Activated CD4-positive, alpha-beta T cell treated with anti-CD3 and anti-CD28 coated beads, Interleukin-2, amount 10 ng/mL, durations not matched to agents 24 days and 14 days (primary cell): ENCODE measurements around the gene RTN4R. TPM values are rescaled to one million over a fixed set of nuclear protein-coding genes. Genes with fewer than 3 reads are reported as not detected.

Source experiments
- DNase-seq: peaks from one replicate; pipeline ENCODE4 v3.0.0; 2022
- H3K27ac Mint-ChIP-seq: one replicate; pipeline ENCODE4 v1.8.0; 2022; ENCODE audit warnings: mild to moderate bottlenecking, mixed read lengths
- H3K27me3 Mint-ChIP-seq: one replicate; pipeline ENCODE4 v1.8.0; 2022; ENCODE audit warnings: mixed read lengths
- H3K36me3 Mint-ChIP-seq: one replicate; pipeline ENCODE4 v1.8.0; 2022; ENCODE audit warnings: low read depth, mild to moderate bottlenecking, mixed read lengths
- H3K4me1 Mint-ChIP-seq: one replicate; pipeline ENCODE4 v1.8.0; 2021; ENCODE audit warnings: mixed read lengths
- H3K4me3 Mint-ChIP-seq: one replicate; pipeline ENCODE4 v1.8.0; 2022; ENCODE audit warnings: mild to moderate bottlenecking, moderate library complexity, mixed read lengths
- H3K9me3 Mint-ChIP-seq: one replicate; pipeline ENCODE4 v1.8.0; 2021; ENCODE audit warnings: mixed read lengths
- intact Hi-C: fragments of 100-400 bp; cut with micrococcal nuclease; formaldehyde crosslinking; loops from one replicate; pipeline ENCODE4 v1.15.1; 2023
- total RNA-seq: library from RNA; stranded (reverse); gene quantifications from 2 replicates; pipeline ENCODE4 v1.2.3, GENCODE V29; 2022

RTN4R gene
- total RNA-seq, 1 donor from 2014 or later = 1.6 TPM

DNA sequence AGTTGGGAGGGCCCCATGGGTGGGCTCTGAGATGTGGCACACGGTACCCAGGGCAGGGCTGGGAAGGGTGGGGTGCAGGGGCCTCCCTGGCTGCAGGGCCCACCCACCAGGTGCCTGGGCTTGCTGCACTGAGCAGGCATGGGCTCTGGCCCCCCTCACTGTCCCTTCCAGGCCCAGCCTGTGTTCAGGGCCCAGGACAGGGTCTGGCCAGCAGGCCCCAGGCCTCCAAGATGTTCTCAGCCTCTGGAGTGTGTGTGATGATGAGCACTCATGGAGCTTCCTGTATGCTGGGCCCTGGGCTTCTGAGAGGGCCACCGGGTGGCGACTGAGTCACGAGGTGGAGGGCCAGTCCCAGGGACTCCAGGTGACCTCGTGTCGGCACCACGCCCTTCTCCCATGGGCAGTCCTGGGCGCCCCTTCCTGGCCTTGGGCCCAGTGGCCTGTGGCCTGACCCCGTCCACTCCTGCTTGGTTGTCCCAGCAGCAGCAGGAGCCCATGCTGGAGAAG is 61.4 kb downstream of the RTN4R start:
- Mint-ChIP-seq H3K4me1 (peaks cover 14% of the 10 kb centered on the region), H3K27me3 (no peaks in the 10 kb centered on the region), H3K4me3 (peak overlapping the region; percentile 92), H3K9me3 (no peaks in the 10 kb centered on the region), H3K27ac (peak overlapping the region; percentile 89), H3K36me3 (no peaks in the 10 kb centered on the region)
- intact Hi-C loops = no loop called here
- DNase-seq = peak; percentile 73

DNA sequence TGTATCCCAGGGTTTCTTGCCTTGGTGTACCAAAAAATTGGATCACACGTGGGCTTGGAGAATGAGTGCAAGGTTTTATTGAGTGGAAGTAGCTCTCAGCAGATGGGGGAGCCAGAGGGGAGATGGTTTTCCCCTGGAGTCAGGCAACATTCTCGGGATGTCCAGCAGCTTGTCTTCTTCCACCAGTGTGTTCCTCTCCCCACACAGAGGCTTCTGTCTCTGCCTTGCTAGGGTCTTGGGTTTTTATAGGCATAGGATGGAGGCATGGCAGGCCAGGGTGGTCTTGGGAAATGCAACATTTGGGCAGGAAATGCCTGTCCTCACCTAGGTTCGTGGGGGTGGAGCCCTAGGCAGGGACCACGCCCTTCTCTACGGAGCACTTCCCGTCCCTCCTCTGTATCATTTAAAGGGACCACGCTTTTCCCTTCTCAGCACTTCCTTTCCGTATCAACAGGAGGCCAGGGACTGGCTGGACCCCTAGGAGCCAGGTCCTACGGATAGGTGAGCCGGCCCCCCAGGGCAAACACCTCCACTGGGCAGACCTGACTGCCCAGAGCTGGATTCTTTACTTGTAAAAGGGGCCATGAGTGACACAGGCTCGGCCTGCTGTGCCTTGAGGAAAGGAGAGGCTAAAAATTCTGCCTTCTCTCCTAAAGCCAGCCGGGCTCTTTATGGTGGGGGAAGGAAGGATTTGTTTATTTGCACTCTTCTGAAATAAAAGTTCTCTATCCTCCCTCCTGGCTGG is 62.0 kb downstream of the RTN4R start:
- H3K36me3 Mint-ChIP-seq = no peaks in the 10 kb centered on the region
- intact Hi-C loops = no loop called here
- H3K9me3 Mint-ChIP-seq = no peaks in the 10 kb centered on the region
- no peaks in the 10 kb centered on the region for H3K27me3 Mint-ChIP-seq
- H3K4me3 Mint-ChIP-seq = peak overlapping the region; percentile 92
- H3K27ac Mint-ChIP-seq = peak overlapping the region; percentile 89
- peaks cover 14% of the 10 kb centered on the region for H3K4me1 Mint-ChIP-seq
- peak; percentile 92 for DNase-seq

DNA sequence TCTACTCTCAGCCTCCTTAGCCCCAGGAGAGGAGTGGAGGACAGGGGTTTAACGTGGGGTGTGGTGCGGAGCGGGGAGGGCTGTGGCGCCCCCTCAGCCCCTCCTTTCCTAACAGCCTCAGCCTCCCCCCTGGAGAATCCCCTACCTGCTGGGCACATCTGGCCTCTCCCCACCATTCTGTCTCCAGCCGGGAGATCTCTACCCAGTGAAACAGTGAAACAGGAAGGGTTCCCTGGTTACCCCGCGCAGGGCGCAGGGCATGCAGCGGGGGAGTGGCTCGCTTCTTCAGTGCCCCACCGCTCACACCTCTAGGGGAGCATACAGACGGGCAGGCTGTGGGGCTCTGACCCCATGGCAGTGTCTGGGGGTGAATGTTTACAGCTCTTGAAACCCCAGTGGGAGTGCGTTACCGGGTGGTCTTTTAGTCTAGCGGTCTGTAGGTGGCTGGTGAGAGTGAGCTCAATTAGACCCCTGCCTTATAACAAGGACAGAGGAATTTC is 62.6 kb downstream of the RTN4R start:
- no peaks in the 10 kb centered on the region for H3K9me3 Mint-ChIP-seq
- H3K4me3 Mint-ChIP-seq = peak overlapping the region; percentile 92
- H3K4me1 Mint-ChIP-seq = peaks cover 14% of the 10 kb centered on the region
- H3K36me3 Mint-ChIP-seq = no peaks in the 10 kb centered on the region
- no peak for DNase-seq
- peak overlapping the region; percentile 89 for H3K27ac Mint-ChIP-seq
- intact Hi-C loops = no loop called here
- H3K27me3 Mint-ChIP-seq = no peaks in the 10 kb centered on the region

DNA sequence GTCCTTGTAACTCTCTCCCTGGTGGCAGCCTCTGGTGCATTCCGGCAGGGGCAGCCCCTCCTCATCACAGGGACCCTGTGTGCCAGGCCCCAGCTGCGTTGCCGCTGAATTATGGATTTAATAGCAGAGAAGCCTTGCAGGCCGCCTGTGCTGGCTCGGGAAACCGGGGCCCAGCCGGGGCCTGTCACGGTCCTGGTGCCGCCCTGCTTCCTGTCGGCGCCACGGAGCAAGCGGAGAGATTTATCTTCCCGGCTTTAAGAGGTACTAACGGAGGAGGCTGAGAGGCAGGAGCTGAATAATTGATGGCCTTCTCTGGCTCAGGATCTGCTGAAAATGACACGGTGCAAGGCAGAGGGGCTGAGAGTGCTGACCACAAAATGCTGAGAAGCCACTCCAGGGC is 63.3 kb downstream of the RTN4R start:
- H3K27ac Mint-ChIP-seq = no peak overlapping the region
- no peaks in the 10 kb centered on the region for H3K27me3 Mint-ChIP-seq
- H3K9me3 Mint-ChIP-seq = no peaks in the 10 kb centered on the region
- H3K4me3 Mint-ChIP-seq = no peak overlapping the region
- DNase-seq = no peak
- H3K36me3 Mint-ChIP-seq = no peaks in the 10 kb centered on the region
- H3K4me1 Mint-ChIP-seq = peaks cover 14% of the 10 kb centered on the region
- intact Hi-C loops = no loop called here

DNA sequence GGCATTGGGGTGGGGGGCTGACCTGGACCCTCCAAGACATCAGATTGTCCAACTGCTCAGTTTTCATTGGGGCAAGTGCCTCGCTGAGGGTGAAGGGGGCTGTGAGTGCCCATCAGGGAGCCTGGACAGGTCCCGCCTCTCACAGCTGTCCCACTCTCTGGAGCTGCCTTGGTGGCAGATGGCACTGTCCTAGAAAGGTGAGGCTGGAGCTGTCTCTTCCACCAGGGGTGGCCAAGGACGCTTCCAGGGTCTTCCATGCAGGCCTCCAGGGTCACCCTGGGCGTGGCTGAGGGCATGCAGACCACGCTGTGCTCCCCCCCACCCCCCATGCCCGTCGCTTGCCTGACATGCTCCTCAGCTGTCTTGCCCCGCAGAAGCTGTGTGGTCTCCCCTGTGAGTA is 63.8 kb downstream of the RTN4R start:
- H3K27ac Mint-ChIP-seq = no peak overlapping the region
- intact Hi-C loops = no loop called here
- DNase-seq = no peak
- H3K9me3 Mint-ChIP-seq = no peaks in the 10 kb centered on the region
- no peaks in the 10 kb centered on the region for H3K27me3 Mint-ChIP-seq
- peaks cover 14% of the 10 kb centered on the region for H3K4me1 Mint-ChIP-seq
- no peaks in the 10 kb centered on the region for H3K36me3 Mint-ChIP-seq
- no peak overlapping the region for H3K4me3 Mint-ChIP-seq

DNA sequence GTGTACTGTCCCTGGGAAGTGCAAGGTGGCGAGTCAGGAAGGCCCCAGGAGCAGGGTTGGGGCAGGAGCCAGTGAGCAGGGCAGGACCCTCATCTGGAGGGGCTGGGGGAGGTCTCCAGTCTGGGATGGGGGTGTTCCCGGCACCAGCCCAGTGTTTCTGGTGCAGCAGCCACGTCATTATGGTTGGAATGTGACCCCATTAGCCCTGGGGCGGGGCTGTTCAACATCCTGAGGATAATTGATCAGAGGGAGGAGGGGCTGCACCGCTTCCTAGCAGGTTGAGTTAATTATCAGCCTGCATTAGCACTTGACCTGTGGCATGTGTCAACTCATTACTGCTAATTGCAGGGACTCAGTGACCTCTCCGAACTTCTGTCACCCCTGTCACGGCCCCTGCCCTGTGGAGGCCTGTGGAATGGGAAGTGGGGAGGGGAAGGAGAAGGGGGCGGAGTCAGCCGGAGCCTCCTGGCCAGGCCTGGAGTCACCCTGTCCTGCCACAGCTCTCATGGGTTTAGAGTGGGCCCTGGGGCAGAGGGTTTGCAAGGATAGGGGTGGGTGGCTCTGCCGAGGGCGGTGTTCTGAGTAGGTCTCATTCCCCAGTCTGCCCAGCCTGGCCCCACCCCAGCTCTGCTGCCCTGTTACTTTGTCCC is 64.4 kb downstream of the RTN4R start:
- Mint-ChIP-seq H3K36me3 (no peaks in the 10 kb centered on the region), H3K4me3 (no peak overlapping the region), H3K27me3 (no peaks in the 10 kb centered on the region), H3K9me3 (no peaks in the 10 kb centered on the region), H3K4me1 (peaks cover 14% of the 10 kb centered on the region), H3K27ac (no peak overlapping the region)
- intact Hi-C loops = no loop called here
- DNase-seq = no peak

DNA sequence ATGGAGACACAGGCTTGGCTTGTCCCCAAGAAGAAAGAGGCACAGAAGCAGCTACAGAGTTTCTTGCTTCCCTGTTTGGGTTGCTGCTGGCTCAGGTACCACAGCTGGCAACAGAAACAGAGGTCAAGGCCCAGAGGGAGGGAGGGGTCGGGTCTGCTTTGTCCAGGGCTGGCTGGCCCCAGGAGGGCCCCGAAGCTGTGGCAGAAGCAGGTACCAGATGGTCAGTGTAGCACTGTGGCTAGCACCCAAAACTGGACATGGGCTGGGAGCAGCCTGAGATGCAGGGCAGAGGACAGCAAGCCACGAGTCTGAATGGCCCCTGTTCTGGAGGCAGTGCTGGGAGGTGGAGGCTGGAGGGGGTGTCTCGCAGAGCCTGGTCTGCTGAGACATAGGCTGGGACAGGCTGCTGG is 65.0 kb downstream of the RTN4R start:
- no peaks in the 10 kb centered on the region for H3K9me3 Mint-ChIP-seq
- peaks cover 13% of the 10 kb centered on the region for H3K4me1 Mint-ChIP-seq
- no peak overlapping the region for H3K27ac Mint-ChIP-seq
- no peak for DNase-seq
- H3K27me3 Mint-ChIP-seq = no peaks in the 10 kb centered on the region
- intact Hi-C loops = no loop called here
- H3K36me3 Mint-ChIP-seq = no peaks in the 10 kb centered on the region
- H3K4me3 Mint-ChIP-seq = no peak overlapping the region

DNA sequence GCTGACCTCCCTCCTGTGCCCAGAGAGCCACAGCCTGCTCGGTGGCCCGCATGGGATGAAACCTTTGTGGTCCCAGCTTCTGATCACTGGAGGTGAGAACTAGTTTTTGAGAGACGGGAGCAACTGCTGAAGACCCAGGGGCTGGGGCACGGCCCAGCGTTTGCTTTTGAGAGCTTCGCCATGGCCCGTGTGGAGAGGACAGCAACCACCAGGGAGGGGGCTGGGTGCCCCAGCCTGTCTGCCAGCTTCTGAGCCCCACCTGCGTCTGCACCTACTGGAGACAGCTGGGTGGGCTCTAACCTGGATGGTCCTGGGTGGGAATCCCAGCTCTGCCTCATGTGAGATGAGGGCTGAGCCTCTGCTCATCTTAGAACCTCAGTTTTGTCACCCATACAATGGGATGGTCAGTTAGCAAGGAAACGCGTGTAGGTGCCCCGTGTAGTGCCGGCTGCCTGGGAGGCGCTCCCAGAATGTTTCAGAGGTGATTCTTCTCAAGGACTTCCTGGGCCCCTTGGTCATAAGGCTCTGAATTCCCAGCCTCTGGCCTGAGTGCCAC is 66.2 kb downstream of the RTN4R start:
- Mint-ChIP-seq H3K4me1 (peaks cover 7% of the 10 kb centered on the region), H3K4me3 (no peak overlapping the region), H3K27ac (no peak overlapping the region), H3K9me3 (no peaks in the 10 kb centered on the region), H3K36me3 (no peaks in the 10 kb centered on the region), H3K27me3 (no peaks in the 10 kb centered on the region)
- no peak for DNase-seq
- intact Hi-C loops = no loop called here

DNA sequence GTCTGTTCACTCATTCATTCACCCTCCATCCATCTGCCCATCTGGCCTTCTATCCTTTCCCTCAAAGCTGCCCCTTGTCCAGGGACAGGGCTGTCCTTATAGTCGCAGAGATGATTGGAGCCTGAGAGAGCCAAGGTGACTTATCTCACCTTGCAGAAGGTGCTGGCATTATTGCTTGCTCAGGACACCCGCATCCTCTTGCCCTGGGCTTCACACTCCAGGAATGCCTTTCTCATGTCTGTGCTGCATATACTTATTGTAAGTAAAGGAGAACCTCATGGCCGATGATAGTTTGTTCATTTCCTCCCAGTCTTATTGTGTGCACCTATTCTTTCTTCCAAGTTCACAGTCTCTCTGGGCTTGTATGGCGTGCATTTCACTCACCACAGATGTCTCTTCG is 68.2 kb downstream of the RTN4R start:
- Mint-ChIP-seq H3K27me3 (no peaks in the 10 kb centered on the region), H3K4me3 (no peak overlapping the region), H3K27ac (no peak overlapping the region), H3K36me3 (no peaks in the 10 kb centered on the region), H3K4me1 (no peaks in the 10 kb centered on the region), H3K9me3 (no peaks in the 10 kb centered on the region)
- intact Hi-C loops = no loop called here
- DNase-seq = no peak

DNA sequence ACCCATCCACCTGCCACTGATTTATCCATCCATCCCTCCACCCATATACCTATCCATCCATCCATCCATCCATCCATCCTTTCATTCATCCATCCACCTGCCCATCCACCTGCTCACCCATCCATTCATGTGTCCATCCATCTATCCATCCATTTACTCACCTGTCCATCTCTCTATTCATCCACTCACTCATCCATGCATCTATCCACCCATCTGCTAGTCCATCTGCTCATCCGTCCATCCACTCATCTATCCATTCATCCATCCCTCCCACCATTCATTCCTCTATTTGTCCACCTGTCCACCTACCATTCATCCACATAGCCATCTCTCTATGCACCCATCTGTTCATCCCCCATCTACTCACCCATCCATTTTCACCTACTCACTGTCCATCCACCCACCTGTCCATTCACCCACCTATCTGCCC is 68.7 kb downstream of the RTN4R start:
- Mint-ChIP-seq H3K4me1 (no peaks in the 10 kb centered on the region), H3K27ac (no peak overlapping the region), H3K27me3 (no peaks in the 10 kb centered on the region), H3K36me3 (no peaks in the 10 kb centered on the region), H3K9me3 (no peaks in the 10 kb centered on the region), H3K4me3 (no peak overlapping the region)
- no peak for DNase-seq
- intact Hi-C loops = no loop called here

DNA sequence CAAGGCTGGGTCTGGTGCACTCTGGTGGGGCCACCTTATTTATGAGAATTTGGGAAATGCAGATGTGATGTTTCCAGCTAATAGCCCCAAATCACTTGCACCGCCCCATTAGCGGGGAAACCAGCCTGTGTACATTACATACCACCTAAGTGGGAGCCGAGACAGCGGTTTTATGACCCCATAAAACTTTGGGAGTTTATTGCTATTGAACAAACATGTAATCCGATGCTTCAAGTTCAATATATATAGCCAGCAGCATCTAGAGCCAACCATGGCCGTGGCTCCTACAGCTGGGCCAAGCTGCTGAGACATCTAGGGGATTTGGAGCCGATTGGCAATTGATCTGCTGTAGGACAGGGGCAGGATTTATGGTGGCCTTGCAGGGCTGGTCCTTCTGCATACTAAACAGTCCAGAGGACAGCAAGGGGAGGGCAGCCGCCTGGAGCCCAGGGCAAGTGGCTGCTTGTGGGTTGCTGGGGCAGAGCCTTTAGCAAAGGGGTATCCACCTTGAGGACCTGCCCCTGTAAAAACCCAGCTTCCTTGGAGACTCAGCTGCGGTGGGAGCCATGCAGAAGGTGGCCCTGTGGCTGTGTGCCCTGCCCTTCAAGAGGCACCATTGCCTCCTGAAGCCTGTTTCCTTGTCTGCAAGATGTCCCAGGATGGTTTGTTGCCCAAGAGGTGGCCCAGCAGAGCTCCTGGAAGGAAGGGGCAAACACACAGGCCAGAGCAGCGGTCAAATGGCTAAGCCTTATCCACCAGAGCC is 69.4 kb downstream of the RTN4R start:
- Mint-ChIP-seq H3K36me3 (no peaks in the 10 kb centered on the region), H3K27me3 (no peaks in the 10 kb centered on the region), H3K27ac (no peak overlapping the region), H3K4me3 (no peak overlapping the region), H3K9me3 (no peaks in the 10 kb centered on the region), H3K4me1 (no peaks in the 10 kb centered on the region)
- intact Hi-C loops = no loop called here
- no peak for DNase-seq

DNA sequence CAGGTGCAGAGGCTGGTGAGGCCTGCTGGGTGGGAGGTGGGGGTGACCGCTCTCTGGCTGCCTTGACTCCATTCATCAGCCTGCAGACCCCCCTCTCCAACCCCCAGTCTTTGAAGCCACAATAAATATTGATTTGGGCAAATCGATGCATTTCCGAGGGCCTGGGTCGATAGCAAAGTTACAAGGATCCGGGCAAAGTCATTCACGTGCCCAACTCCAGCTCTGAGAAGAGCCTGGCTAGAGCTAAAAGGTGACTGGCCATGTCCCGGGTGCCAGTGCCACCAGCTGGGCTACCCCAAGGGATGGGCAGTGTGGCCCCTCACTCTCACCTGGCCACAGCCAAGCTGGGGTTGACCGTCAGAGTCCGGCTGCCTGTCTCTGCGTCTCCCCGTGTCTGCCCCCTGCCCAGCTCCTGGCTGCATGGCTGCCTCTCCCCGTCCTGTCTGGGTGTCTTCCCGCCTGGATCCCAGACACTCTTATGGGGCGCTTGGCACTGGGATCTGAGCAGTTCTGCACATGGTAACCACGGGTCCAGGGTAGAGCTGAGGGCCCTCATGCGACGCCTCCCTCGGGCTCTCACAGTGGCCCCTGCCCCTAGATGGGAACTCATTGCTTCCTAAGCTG is 70.6 kb downstream of the RTN4R start:
- H3K4me3 Mint-ChIP-seq = no peak overlapping the region
- no peaks in the 10 kb centered on the region for H3K4me1 Mint-ChIP-seq
- H3K27ac Mint-ChIP-seq = no peak overlapping the region
- no peaks in the 10 kb centered on the region for H3K27me3 Mint-ChIP-seq
- no peaks in the 10 kb centered on the region for H3K36me3 Mint-ChIP-seq
- intact Hi-C loops = no loop called here
- no peaks in the 10 kb centered on the region for H3K9me3 Mint-ChIP-seq
- DNase-seq = no peak

DNA sequence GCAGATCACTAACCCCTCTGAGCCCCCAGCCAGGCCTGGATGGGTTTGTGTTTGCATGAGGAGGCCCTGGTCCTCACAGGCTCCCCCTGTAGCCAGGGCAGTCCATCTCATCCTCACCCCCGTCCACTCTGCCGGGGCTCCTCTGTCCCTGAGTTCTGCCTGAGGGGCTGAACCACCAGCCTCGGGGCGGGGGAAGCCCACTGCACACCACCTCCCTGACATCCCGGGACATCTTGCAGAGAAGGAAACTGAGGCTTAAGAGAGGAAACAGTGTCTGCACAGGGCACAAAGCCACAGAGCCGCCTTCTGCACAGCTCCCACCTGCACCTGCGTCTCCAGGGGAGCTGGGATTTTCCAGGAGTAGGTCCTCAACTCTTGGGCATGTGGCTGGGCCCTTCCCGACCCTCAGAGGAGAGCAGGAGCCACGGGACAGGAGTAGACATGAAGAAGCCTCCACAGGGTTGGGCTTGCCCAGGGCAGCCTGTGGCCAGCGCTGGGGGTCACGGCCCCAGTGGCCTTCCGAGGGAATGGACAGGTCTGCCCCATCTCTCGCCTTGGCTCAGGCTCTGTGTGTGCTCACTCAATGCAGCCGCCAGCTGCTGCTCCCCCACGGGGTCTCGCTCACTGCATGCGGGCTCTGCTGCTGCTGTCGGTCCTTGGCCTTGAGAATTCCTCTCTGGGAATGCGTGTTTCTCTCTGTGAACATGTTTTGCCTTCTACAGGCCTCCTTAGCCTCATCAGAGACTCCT is 71.8 kb downstream of the RTN4R start:
- H3K9me3 Mint-ChIP-seq = no peaks in the 10 kb centered on the region
- no peaks in the 10 kb centered on the region for H3K36me3 Mint-ChIP-seq
- no peak overlapping the region for H3K27ac Mint-ChIP-seq
- no peaks in the 10 kb centered on the region for H3K27me3 Mint-ChIP-seq
- intact Hi-C loops = no loop called here
- no peaks in the 10 kb centered on the region for H3K4me1 Mint-ChIP-seq
- DNase-seq = no peak
- H3K4me3 Mint-ChIP-seq = no peak overlapping the region
